SK-N-SH treated with all-trans-retinoic acid at 6 μM for 48 hours (cell line): ENCODE results near the gene RBM23.

Experiments
- ATAC-seq: fragments of 200-7000 bp; cut with Tn5 transposase; 3 replicates; pipeline ENCODE4 v1.9.1; 2020; ENCODE audit warnings: mild to moderate bottlenecking, moderate library complexity
- ARNTL ChIP-seq: fragments of 450-650 bp; formaldehyde crosslinking; IDR thresholded peaks from 2 replicates; pipeline ENCODE4 v1.5.0; 2020; ENCODE audit warnings: low read depth, mild to moderate bottlenecking, moderate library complexity, borderline replicate concordance
- BACH2 ChIP-seq: fragments of 250-450 bp; sonication (Bioruptor Pico); IDR thresholded peaks from 2 replicates; pipeline ENCODE4 v1.9.0; 2021; ENCODE audit warnings: mild to moderate bottlenecking, borderline replicate concordance
- CSDC2 ChIP-seq: fragments of 250-450 bp; sonication (Bioruptor Pico); IDR thresholded peaks from 2 replicates; pipeline ENCODE4 v1.5.0; 2020; ENCODE audit warnings: mild to moderate bottlenecking, moderate library complexity
- ISL1 ChIP-seq: fragments of 250-450 bp; sonication (Bioruptor Pico); IDR thresholded peaks from 2 replicates; pipeline ENCODE4 v2.1.2; 2022; ENCODE audit warnings: mild to moderate bottlenecking, moderate library complexity
- OSR1 ChIP-seq: fragments of 250-450 bp; sonication (Bioruptor Pico); IDR thresholded peaks from 2 replicates; pipeline ENCODE4 v1.8.0; 2022; ENCODE audit warnings: moderate library complexity, mild to moderate bottlenecking, inconsistent platforms
- PPARA ChIP-seq: fragments of 250-450 bp; sonication (Bioruptor Pico); IDR thresholded peaks from 2 replicates; pipeline ENCODE4 v1.5.0; 2020; ENCODE audit warnings: mild to moderate bottlenecking, borderline replicate concordance
- RARB ChIP-seq: fragments of 250-450 bp; sonication (Bioruptor Pico); IDR thresholded peaks from 2 replicates; pipeline ENCODE4 v1.8.0; 2021; ENCODE audit warnings: mild to moderate bottlenecking, moderate library complexity
- SNAI2 ChIP-seq: fragments of 250-450 bp; sonication (Bioruptor Pico); IDR thresholded peaks from 2 replicates; pipeline ENCODE4 v1.5.0; 2020; ENCODE audit warnings: mild to moderate bottlenecking, moderate library complexity
- TCF4 ChIP-seq: fragments of 250-450 bp; sonication (Bioruptor Pico); IDR thresholded peaks from 2 replicates; pipeline ENCODE4 v1.8.0; 2021; ENCODE audit warnings: mild to moderate bottlenecking, moderate library complexity, borderline replicate concordance
- ZC3H10 ChIP-seq: fragments of 250-450 bp; sonication (Bioruptor Pico); IDR thresholded peaks from 2 replicates; pipeline ENCODE4 v1.5.1; 2021; ENCODE audit warnings: mild to moderate bottlenecking, moderate library complexity
- ZFP3 ChIP-seq: fragments of 250-450 bp; sonication (Bioruptor Pico); IDR thresholded peaks from 2 replicates; pipeline ENCODE4 v1.5.0; 2020; ENCODE audit warnings: mild to moderate bottlenecking, moderate library complexity
- ZFP30 ChIP-seq: fragments of 450-650 bp; formaldehyde crosslinking; IDR thresholded peaks from 2 replicates; pipeline ENCODE4 v1.5.0; 2022; ENCODE audit warnings: mild to moderate bottlenecking, moderate library complexity
- ZNF565 ChIP-seq: fragments of 450-650 bp; formaldehyde crosslinking; conservative IDR thresholded peaks from 2 replicates; pipeline ENCODE4 v1.5.0; 2020; ENCODE audit warnings: low read depth, mild to moderate bottlenecking, moderate library complexity
- ZNF70 ChIP-seq: fragments of 450-650 bp; formaldehyde crosslinking; IDR thresholded peaks from 2 replicates; pipeline ENCODE4 v1.5.0; 2020; ENCODE audit warnings: mild to moderate bottlenecking, moderate library complexity
- ZNF8 ChIP-seq: fragments of 450-650 bp; formaldehyde crosslinking; IDR thresholded peaks from 2 replicates; pipeline ENCODE4 v1.5.0; 2020; ENCODE audit warnings: mild to moderate bottlenecking, moderate library complexity
- TF ChIP-seq, protein P1 (sequence below): fragments of 250-450 bp; sonication (Bioruptor Pico); IDR thresholded peaks from 2 replicates; pipeline ENCODE4 v1.8.0; 2020; ENCODE audit warnings: mild to moderate bottlenecking, moderate library complexity, borderline replicate concordance
- TF ChIP-seq, protein P2 (sequence below): fragments of 250-450 bp; sonication (Bioruptor Pico); IDR thresholded peaks from 2 replicates; pipeline ENCODE4 v1.5.1; 2021; ENCODE audit warnings: mild to moderate bottlenecking, moderate library complexity
- TF ChIP-seq, protein P3 (sequence below): fragments of 250-450 bp; sonication (Bioruptor Pico); IDR thresholded peaks from 2 replicates; pipeline ENCODE4 v1.5.0; 2020; ENCODE audit warnings: mild to moderate bottlenecking, moderate library complexity
- TF ChIP-seq, protein P4 (sequence below): fragments of 250-450 bp; sonication (Bioruptor Pico); IDR thresholded peaks from 2 replicates; pipeline ENCODE4 v1.8.0; 2021; ENCODE audit warnings: low read depth, mild to moderate bottlenecking, moderate library complexity, borderline replicate concordance
- TF ChIP-seq, protein P5 (sequence below): fragments of 250-450 bp; sonication (Bioruptor Pico); IDR thresholded peaks from 2 replicates; pipeline ENCODE4 v1.5.1; 2020; ENCODE audit warnings: low read depth, mild to moderate bottlenecking, moderate library complexity

Gene RBM23

DNA sequence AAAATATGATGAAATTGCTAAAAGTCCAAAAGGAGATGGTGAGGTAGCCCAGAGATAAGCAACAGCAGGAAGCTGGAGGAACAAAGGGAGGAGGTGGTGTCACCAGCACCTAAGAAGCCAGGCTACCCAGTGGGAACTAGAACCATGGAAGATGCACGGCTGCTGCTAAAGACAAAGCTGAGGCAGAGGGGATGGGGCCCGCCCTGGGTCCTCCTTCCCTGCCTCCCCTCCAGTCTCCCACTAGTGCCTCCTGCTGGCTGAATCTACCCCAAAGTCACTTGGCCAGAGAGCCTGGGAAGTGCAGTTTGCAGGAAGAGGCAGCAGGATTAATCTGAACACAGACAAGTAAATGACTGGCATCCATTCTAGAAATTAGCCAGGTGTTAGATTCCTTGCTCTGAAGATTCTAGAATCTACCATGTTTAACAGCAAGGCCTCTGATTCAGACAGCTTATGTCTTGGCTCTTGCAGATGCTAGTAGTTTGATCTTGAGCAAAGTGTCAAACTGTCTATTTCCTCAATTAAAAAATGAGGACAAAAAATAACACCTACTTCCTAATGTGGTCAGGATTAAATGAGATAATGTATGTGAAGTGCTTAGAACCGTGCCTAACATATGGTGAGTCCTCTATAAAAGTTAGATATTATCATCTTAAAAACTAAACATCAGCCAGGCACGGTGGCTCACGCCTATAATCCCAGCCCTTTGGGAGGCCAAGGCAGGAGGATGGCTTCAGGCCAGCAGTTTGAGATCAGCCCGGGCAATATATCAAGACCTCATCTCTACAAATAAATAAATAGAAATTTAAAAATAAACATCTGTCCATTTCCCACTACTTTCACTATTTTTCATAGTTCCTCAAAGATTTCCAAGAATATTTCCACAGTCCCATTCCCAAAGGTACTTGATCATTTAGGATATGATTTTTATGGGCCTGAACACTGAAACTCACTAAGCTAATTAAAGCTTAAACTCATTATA lies 53.2 kb downstream of the RBM23 start:
- peak; percentile 40; the same call in 1 of the 3 replicates for ATAC-seq

DNA sequence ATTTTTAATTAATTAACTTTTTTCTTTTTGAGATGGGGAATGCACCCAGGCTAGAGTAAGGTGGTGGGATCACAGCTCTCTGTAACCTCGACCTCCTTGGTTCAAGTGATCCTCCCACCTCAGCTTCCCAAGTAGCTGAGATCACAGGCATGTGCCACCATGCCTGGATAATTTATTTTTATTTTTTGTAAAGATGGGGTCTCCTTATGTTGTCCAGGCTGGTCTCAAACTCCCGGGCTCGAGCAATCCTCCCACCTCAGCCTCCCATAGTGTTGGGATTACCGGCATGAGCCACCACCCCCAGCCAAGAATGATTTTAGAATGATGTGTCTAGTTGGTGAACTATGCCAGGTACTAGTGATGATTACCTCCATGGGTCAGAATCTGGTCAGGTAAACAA lies 54.0 kb downstream of the RBM23 start:
- TF ChIP-seq ZFP30 (CRISPR knock-in tag) (no peak), OSR1 (CRISPR knock-in tag) (no peak), ARNTL (CRISPR knock-in tag) (no peak), ZC3H10 (no peak), BACH2 (CRISPR knock-in tag) (no peak), ISL1 (CRISPR knock-in tag) (no peak)
- TF ChIP-seq, protein P1, sequence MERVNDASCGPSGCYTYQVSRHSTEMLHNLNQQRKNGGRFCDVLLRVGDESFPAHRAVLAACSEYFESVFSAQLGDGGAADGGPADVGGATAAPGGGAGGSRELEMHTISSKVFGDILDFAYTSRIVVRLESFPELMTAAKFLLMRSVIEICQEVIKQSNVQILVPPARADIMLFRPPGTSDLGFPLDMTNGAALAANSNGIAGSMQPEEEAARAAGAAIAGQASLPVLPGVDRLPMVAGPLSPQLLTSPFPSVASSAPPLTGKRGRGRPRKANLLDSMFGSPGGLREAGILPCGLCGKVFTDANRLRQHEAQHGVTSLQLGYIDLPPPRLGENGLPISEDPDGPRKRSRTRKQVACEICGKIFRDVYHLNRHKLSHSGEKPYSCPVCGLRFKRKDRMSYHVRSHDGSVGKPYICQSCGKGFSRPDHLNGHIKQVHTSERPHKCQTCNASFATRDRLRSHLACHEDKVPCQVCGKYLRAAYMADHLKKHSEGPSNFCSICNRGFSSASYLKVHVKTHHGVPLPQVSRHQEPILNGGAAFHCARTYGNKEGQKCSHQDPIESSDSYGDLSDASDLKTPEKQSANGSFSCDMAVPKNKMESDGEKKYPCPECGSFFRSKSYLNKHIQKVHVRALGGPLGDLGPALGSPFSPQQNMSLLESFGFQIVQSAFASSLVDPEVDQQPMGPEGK (CRISPR knock-in tag), result no peak
- TF ChIP-seq, protein P2, sequence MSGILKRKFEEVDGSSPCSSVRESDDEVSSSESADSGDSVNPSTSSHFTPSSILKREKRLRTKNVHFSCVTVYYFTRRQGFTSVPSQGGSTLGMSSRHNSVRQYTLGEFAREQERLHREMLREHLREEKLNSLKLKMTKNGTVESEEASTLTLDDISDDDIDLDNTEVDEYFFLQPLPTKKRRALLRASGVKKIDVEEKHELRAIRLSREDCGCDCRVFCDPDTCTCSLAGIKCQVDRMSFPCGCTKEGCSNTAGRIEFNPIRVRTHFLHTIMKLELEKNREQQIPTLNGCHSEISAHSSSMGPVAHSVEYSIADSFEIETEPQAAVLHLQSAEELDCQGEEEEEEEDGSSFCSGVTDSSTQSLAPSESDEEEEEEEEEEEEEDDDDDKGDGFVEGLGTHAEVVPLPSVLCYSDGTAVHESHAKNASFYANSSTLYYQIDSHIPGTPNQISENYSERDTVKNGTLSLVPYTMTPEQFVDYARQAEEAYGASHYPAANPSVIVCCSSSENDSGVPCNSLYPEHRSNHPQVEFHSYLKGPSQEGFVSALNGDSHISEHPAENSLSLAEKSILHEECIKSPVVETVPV (CRISPR knock-in tag), result no peak
- TF ChIP-seq, all 23 proteins: peak for 0
- no peak for ATAC-seq

More for the DNA sequence above, 53.2 kb downstream of the RBM23 start:
- TF ChIP-seq, protein P2 (CRISPR knock-in tag), result no peak
- TF ChIP-seq, protein P3, sequence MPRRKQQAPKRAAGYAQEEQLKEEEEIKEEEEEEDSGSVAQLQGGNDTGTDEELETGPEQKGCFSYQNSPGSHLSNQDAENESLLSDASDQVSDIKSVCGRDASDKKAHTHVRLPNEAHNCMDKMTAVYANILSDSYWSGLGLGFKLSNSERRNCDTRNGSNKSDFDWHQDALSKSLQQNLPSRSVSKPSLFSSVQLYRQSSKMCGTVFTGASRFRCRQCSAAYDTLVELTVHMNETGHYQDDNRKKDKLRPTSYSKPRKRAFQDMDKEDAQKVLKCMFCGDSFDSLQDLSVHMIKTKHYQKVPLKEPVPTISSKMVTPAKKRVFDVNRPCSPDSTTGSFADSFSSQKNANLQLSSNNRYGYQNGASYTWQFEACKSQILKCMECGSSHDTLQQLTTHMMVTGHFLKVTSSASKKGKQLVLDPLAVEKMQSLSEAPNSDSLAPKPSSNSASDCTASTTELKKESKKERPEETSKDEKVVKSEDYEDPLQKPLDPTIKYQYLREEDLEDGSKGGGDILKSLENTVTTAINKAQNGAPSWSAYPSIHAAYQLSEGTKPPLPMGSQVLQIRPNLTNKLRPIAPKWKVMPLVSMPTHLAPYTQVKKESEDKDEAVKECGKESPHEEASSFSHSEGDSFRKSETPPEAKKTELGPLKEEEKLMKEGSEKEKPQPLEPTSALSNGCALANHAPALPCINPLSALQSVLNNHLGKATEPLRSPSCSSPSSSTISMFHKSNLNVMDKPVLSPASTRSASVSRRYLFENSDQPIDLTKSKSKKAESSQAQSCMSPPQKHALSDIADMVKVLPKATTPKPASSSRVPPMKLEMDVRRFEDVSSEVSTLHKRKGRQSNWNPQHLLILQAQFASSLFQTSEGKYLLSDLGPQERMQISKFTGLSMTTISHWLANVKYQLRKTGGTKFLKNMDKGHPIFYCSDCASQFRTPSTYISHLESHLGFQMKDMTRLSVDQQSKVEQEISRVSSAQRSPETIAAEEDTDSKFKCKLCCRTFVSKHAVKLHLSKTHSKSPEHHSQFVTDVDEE (CRISPR knock-in tag), result no peak
- TF ChIP-seq ZNF8 (CRISPR knock-in tag) (no peak), CSDC2 (no peak), PPARA (no peak), RARB (no peak), ZNF70 (no peak), ZNF565 (no peak), TCF4 (CRISPR knock-in tag) (no peak), SNAI2 (CRISPR knock-in tag) (no peak), ZFP3 (no peak), ZFP30 (CRISPR knock-in tag) (no peak), ZC3H10 (no peak)
- TF ChIP-seq, protein P4, sequence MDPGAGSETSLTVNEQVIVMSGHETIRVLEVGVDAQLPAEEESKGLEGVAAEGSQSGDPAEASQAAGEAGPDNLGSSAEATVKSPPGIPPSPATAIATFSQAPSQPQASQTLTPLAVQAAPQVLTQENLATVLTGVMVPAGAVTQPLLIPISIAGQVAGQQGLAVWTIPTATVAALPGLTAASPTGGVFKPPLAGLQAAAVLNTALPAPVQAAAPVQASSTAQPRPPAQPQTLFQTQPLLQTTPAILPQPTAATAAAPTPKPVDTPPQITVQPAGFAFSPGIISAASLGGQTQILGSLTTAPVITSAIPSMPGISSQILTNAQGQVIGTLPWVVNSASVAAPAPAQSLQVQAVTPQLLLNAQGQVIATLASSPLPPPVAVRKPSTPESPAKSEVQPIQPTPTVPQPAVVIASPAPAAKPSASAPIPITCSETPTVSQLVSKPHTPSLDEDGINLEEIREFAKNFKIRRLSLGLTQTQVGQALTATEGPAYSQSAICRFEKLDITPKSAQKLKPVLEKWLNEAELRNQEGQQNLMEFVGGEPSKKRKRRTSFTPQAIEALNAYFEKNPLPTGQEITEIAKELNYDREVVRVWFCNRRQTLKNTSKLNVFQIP (CRISPR knock-in tag), result no peak
- TF ChIP-seq, protein P5, sequence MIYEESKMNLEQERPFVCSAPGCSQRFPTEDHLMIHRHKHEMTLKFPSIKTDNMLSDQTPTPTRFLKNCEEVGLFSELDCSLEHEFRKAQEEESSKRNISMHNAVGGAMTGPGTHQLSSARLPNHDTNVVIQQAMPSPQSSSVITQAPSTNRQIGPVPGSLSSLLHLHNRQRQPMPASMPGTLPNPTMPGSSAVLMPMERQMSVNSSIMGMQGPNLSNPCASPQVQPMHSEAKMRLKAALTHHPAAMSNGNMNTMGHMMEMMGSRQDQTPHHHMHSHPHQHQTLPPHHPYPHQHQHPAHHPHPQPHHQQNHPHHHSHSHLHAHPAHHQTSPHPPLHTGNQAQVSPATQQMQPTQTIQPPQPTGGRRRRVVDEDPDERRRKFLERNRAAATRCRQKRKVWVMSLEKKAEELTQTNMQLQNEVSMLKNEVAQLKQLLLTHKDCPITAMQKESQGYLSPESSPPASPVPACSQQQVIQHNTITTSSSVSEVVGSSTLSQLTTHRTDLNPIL (CRISPR knock-in tag), result no peak
